Glutamatergic neuron (in vitro differentiated cells): Measurements from ENCODE around the gene MICU1. TPM values are rescaled to one million over a fixed set of nuclear protein-coding genes. Genes with fewer than 3 reads are reported as not detected.

Experiments used
- DNase-seq: peaks from one replicate; pipeline ENCODE4 v3.0.0; 2022
- H3K27ac Mint-ChIP-seq: one replicate; pipeline ENCODE4 v1.8.0; 2020; ENCODE audit warnings: mild to moderate bottlenecking, mixed read lengths, inconsistent platforms; ENCODE audit not compliant: unreplicated experiment
- H3K27me3 Mint-ChIP-seq: one replicate; pipeline ENCODE4 v1.8.0; 2020; ENCODE audit warnings: mild to moderate bottlenecking, moderate library complexity, mixed read lengths, inconsistent platforms; ENCODE audit not compliant: unreplicated experiment
- H3K36me3 Mint-ChIP-seq: one replicate; pipeline ENCODE4 v1.8.0; 2020; ENCODE audit warnings: mild to moderate bottlenecking, mixed read lengths, inconsistent platforms; ENCODE audit not compliant: unreplicated experiment
- H3K4me1 Mint-ChIP-seq: one replicate; pipeline ENCODE4 v1.8.0; 2020; ENCODE audit warnings: mild to moderate bottlenecking, low read depth, mixed read lengths, inconsistent platforms; ENCODE audit not compliant: unreplicated experiment
- H3K4me3 Mint-ChIP-seq: one replicate; pipeline ENCODE4 v1.8.0; 2020; ENCODE audit warnings: mild to moderate bottlenecking, mixed read lengths, inconsistent platforms; ENCODE audit not compliant: unreplicated experiment
- H3K9me3 Mint-ChIP-seq: one replicate; pipeline ENCODE4 v1.8.0; 2020; ENCODE audit warnings: mild to moderate bottlenecking, moderate library complexity, mixed read lengths, inconsistent platforms; ENCODE audit not compliant: unreplicated experiment
- total RNA-seq: library from RNA; stranded (reverse); fragmentation: NEBNext Ultra II Directional; extraction: Animal tissue kit (Norgen Biotek cat#: 25700); gene quantifications from one replicate; pipeline ENCODE4 v1.2.1, GENCODE V29; 2021; ENCODE audit not compliant: unreplicated experiment
- TF ChIP-seq, protein P1 (sequence below): fragments of 200-600 bp; sonication (generic); IDR thresholded peaks from one replicate; pipeline ENCODE4 v1.5.0; 2021; ENCODE audit not compliant: partially characterized antibody, unreplicated experiment

The MICU1 gene
- total RNA-seq, 1 donor from 2014 or later, result 33.5 TPM

- no peaks in the 10 kb centered on the region for H3K4me1 Mint-ChIP-seq
These were observed 19.5 kb upstream of the MICU1 start for GRCh38 chr10:72645263-72645858.

DNA sequence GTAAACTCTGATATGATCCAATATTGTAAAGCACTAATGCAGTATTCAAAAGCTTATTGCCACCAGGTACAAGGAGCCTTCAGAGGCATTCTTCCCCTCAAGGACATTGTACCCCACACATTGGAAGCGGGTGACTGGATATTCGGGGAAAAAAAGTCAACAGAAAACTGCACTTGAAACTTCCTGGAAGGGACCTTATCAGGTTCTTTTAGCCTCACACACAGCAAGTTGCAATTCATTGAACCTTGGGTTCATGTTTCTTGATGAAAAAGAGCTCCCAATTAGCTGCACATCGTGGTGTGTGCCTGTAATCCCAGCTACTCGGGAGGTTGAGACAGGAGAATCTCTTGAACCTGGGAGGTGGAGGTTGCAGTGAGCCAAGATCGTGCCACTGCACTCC is 16.4 kb upstream of the MICU1 start:
- DNase-seq, result no peak
- H3K4me1 Mint-ChIP-seq, result no peaks in the 10 kb centered on the region
- TF ChIP-seq, protein P1, sequence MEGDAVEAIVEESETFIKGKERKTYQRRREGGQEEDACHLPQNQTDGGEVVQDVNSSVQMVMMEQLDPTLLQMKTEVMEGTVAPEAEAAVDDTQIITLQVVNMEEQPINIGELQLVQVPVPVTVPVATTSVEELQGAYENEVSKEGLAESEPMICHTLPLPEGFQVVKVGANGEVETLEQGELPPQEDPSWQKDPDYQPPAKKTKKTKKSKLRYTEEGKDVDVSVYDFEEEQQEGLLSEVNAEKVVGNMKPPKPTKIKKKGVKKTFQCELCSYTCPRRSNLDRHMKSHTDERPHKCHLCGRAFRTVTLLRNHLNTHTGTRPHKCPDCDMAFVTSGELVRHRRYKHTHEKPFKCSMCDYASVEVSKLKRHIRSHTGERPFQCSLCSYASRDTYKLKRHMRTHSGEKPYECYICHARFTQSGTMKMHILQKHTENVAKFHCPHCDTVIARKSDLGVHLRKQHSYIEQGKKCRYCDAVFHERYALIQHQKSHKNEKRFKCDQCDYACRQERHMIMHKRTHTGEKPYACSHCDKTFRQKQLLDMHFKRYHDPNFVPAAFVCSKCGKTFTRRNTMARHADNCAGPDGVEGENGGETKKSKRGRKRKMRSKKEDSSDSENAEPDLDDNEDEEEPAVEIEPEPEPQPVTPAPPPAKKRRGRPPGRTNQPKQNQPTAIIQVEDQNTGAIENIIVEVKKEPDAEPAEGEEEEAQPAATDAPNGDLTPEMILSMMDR, result no peak
- no peaks in the 10 kb centered on the region for H3K27me3 Mint-ChIP-seq
- no peak overlapping the region for H3K27ac Mint-ChIP-seq
- H3K9me3 Mint-ChIP-seq, result no peaks in the 10 kb centered on the region
- H3K36me3 Mint-ChIP-seq, result no peaks in the 10 kb centered on the region
- H3K4me3 Mint-ChIP-seq, result no peak overlapping the region

More at GRCh38 chr10:72645263-72645858, 19.5 kb upstream of the MICU1 start:
- Mint-ChIP-seq H3K9me3 (no peaks in the 10 kb centered on the region), H3K27ac (no peak overlapping the region), H3K4me3 (no peak overlapping the region), H3K36me3 (no peaks in the 10 kb centered on the region), H3K27me3 (no peaks in the 10 kb centered on the region)
- TF ChIP-seq, protein P1, result no peak
- no peak for DNase-seq

- H3K4me3 Mint-ChIP-seq, result no peak overlapping the region
- H3K9me3 Mint-ChIP-seq, result no peaks in the 10 kb centered on the region
- H3K36me3 Mint-ChIP-seq, result no peaks in the 10 kb centered on the region
- H3K27me3 Mint-ChIP-seq, result no peaks in the 10 kb centered on the region
- no peak for DNase-seq
- H3K4me1 Mint-ChIP-seq, result no peaks in the 10 kb centered on the region
- TF ChIP-seq, protein P1, result no peak
- H3K27ac Mint-ChIP-seq, result no peak overlapping the region
These were observed 13.6 kb upstream of the MICU1 start for GRCh38 chr10:72639441-72639873.

- no peak overlapping the region for H3K27ac Mint-ChIP-seq
- TF ChIP-seq, protein P1, result no peak
- no peaks in the 10 kb centered on the region for H3K4me1 Mint-ChIP-seq
- no peaks in the 10 kb centered on the region for H3K9me3 Mint-ChIP-seq
- no peak for DNase-seq
- H3K36me3 Mint-ChIP-seq, result no peaks in the 10 kb centered on the region
- H3K4me3 Mint-ChIP-seq, result no peak overlapping the region
- no peaks in the 10 kb centered on the region for H3K27me3 Mint-ChIP-seq
These were observed 12.9 kb upstream of the MICU1 start for GRCh38 chr10:72638586-72639440.

- no peaks in the 10 kb centered on the region for H3K27me3 Mint-ChIP-seq
- no peak overlapping the region for H3K27ac Mint-ChIP-seq
These were observed 11.5 kb upstream of the MICU1 start for GRCh38 chr10:72637398-72637857.

More at GRCh38 chr10:72637398-72637857, 11.5 kb upstream of the MICU1 start:
- no peaks in the 10 kb centered on the region for H3K36me3 Mint-ChIP-seq
- H3K9me3 Mint-ChIP-seq, result no peaks in the 10 kb centered on the region
- H3K4me1 Mint-ChIP-seq, result no peaks in the 10 kb centered on the region
- TF ChIP-seq, protein P1, result no peak
- DNase-seq, result no peak
- H3K4me3 Mint-ChIP-seq, result no peak overlapping the region
